Hematopoietic multipotent progenitor cell (in vitro differentiated cells): Measurements from ENCODE around the gene FGF6. TPM values are rescaled to one million over a fixed set of nuclear protein-coding genes. Genes with fewer than 3 reads are reported as not detected.
"Not testable (repeated sequence)": the region's sequence is repeated elsewhere in the genome, so short reads cannot be mapped to it uniquely, and the experiment has no call there.

Experiments
- DNase-seq, 3 donors: peaks; one replicate each; pipeline ENCODE4 v3.0.0-alpha.2; 2011 to 2015; ENCODE audit warnings: low read depth in 2 of 3, low spot score in 2 of 3
- total RNA-seq: library from RNA; depleted of rRNA; stranded (reverse); fragments of >200 nt; gene quantifications from one replicate; pipeline ENCODE4 v1.2.3, GENCODE V29; 2012

FGF6 gene
- total RNA-seq, 1 donor, result not detected

- peak; percentile 19 to 53 (median 27) for DNase-seq
These were observed 24.0 kb downstream of the FGF6 start for GRCh38 chr12:4421590-4422031.

GRCh38 chr12:4420138-4420670 lies 25.4 kb downstream of the FGF6 start:
- no peak for DNase-seq

- DNase-seq, result no peak
These were observed 26.7 kb downstream of the FGF6 start for GRCh38 chr12:4418913-4419312.

- no peak for DNase-seq
These were observed 27.7 kb downstream of the FGF6 start for GRCh38 chr12:4417936-4418335.

- no peak for DNase-seq
These were observed 28.2 kb downstream of the FGF6 start for GRCh38 chr12:4417455-4417854.

- peak in 1 of 3 donors; percentile 25 for DNase-seq
These were observed 29.3 kb downstream of the FGF6 start for GRCh38 chr12:4416276-4416675.

- no peak for DNase-seq
These were observed 33.1 kb downstream of the FGF6 start for GRCh38 chr12:4412465-4412864.

GRCh38 chr12:4412056-4412455 lies 33.6 kb downstream of the FGF6 start:
- DNase-seq, result no peak

GRCh38 chr12:4407136-4407535 lies 38.5 kb downstream of the FGF6 start:
- DNase-seq, result no peak

- not testable (repeated sequence) for DNase-seq
These were observed 40.6 kb downstream of the FGF6 start for GRCh38 chr12:4404877-4405637.

GRCh38 chr12:4402996-4403395 lies 42.6 kb downstream of the FGF6 start:
- no peak for DNase-seq

- DNase-seq, result no peak
These were observed 44.5 kb downstream of the FGF6 start for GRCh38 chr12:4401117-4401516.

- no peak for DNase-seq
These were observed 49.8 kb downstream of the FGF6 start for GRCh38 chr12:4395818-4396217.

- DNase-seq, result no peak
These were observed 52.4 kb downstream of the FGF6 start for GRCh38 chr12:4393211-4393610.

GRCh38 chr12:4392223-4392742 lies 53.3 kb downstream of the FGF6 start:
- DNase-seq, result peak in 2 of 3 donors; percentile 39 to 48

- no peak for DNase-seq
These were observed 57.0 kb downstream of the FGF6 start for GRCh38 chr12:4388662-4389061.

GRCh38 chr12:4388032-4388431 lies 57.6 kb downstream of the FGF6 start:
- no peak for DNase-seq

GRCh38 chr12:4387607-4388006 lies 58.0 kb downstream of the FGF6 start:
- DNase-seq, result no peak

- no peak for DNase-seq
These were observed 58.8 kb downstream of the FGF6 start for GRCh38 chr12:4386801-4387200.
